HG02610 (cell line): ENCODE results near the gene GALNT18.

Experiments
- ATAC-seq: cut with Tn5 transposase; IDR thresholded peaks from one replicate; pipeline ENCODE4 v1.9.1; 2021; ENCODE audit warnings: mild to moderate bottlenecking, moderate library complexity; ENCODE audit not compliant: unreplicated experiment

GALNT18 gene

GRCh38 chr11:11394241-11394640 lies 227.6 kb downstream of the GALNT18 start:
- no peak for ATAC-seq

- no peak for ATAC-seq
These were observed 229.9 kb downstream of the GALNT18 start for GRCh38 chr11:11391796-11392463.

- ATAC-seq, result no peak
These were observed 230.6 kb downstream of the GALNT18 start for GRCh38 chr11:11391169-11391568.

DNA sequence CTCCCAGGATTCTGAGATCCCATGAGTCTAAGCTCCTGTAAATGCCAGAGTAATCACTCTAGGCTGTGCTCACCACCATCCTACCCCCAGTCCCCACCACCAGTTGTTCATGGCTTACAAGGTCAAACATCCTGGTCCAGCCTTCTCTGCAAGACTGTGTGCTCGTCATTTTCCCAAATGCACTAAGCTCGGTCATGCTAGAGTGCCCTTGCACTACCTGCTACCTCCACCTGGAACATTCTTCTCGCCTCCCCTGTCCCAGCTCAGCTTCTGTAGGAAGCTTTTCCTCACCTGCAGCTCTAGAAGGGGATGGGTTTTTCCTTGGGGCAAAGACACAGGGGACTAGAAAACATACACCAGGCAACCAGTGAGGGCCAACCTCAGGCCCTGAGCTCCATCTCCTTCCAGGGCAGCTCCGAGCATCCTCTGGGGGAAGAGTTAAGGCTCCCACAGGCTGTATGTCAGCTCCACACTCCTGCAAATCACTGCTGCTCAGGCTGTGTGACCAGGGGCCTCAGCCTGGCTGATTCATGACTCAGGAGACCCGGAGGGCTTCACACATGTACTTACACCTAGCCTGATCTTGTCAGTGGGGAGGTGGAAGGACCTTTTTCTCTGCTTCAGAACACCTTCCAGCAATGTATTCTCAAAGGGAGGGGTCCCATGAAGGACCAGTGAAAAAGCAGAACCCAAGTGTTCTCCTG lies 231.6 kb downstream of the GALNT18 start:
- no peak for ATAC-seq

DNA sequence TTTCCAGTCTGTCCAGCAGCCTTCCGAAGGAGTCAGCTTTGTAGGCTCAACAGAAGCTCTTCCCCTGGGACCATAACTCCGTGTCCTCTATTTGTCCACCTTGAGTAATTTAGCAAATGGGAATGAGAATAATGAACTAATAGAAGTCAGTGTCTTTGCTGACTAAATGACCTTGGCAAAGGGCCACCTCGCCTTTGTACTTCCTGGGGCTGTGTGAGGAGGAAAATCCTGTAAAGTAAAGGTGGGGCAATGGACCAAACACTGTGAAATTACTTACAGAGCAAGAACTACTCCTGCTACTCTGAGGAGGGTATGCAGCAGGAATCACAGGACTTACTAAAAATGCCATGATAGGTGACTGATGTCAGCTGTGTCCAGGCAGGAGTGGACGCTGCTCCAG lies 232.6 kb downstream of the GALNT18 start:
- no peak for ATAC-seq

DNA sequence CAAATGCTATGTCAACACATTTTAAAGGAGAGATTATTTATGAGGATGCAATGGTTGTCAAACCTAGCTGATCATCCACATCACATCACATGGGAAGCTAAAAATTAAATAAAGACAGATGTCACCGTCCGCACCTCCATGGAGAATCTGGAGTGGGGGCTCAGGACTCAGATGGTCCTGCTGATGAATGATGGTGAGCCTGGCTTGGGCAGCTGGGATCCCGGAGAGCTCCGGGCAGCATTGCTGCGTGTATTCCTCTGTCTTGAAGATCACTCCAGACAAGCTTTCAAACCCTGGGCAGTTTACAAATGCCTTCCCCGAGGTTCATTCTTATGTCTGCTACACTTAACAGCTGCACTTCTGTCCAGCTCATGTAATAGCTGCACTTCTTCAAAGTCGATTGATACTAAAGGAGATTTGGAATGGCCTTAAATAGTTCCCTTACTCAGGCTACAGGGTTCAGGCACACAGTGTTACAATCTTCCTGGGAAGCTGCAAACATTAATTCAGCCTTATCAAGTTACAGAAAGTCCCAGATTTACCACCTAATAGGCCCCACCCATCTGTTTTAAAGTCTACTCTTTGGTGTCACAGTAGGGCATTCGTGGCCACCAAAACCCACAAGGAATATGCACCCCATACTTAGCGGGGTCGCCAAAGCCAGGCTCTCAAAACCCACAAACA lies 234.0 kb downstream of the GALNT18 start:
- ATAC-seq, result no peak

GRCh38 chr11:11387207-11387606 lies 234.6 kb downstream of the GALNT18 start:
- ATAC-seq, result no peak

DNA sequence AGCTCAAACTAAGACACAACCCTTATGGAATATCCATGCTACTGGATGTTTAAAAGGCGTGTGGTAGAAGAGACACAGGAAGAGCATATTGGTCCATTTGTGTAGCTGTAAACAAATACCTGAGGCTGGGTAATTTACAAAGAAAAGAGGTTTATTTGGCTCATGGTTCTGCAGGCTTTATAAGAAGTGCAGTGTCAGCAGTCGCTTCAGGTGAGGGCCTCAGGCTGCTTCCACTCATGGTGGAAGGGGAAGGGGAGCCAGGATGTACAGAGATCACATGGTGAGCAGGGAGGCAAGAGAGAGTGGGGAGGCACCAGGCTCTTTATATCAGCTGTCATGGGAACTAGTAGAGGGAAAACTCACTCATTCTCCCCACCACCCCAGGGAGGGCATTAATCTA lies 237.0 kb downstream of the GALNT18 start:
- ATAC-seq, result no peak

GRCh38 chr11:11383995-11384394 lies 237.8 kb downstream of the GALNT18 start:
- ATAC-seq, result no peak

DNA sequence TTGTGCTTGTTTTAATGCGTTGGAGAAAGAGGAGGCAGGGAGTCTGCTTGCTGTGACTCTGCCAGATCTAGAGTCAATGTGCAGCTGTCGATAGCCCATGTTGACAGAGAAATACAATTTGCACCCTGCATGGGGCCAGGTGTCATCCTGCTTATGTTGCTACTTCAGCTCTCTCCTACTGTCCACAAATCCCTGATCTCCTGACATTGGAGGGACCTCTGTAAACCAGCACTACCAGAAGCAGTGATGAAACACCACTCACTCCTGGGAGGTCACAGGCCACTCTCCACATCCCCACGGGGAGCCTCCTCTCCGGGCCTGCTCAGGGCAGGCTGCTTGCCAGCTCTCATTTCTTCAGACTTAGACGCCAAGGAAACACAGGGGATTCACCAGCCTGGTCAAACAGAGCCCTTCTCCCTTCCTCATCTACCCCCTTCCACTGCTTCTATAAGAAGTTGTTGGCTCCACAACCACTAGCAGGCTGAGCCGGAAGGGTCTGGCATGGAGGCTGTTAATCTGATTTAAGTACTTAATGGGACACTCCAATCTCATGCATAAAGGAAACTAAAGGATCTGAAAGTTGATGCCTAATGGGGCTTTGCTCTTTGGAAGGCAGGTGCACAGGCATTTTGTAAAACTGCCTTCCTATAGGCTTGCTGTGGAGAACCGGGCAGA lies 238.8 kb downstream of the GALNT18 start:
- ATAC-seq, result no peak

DNA sequence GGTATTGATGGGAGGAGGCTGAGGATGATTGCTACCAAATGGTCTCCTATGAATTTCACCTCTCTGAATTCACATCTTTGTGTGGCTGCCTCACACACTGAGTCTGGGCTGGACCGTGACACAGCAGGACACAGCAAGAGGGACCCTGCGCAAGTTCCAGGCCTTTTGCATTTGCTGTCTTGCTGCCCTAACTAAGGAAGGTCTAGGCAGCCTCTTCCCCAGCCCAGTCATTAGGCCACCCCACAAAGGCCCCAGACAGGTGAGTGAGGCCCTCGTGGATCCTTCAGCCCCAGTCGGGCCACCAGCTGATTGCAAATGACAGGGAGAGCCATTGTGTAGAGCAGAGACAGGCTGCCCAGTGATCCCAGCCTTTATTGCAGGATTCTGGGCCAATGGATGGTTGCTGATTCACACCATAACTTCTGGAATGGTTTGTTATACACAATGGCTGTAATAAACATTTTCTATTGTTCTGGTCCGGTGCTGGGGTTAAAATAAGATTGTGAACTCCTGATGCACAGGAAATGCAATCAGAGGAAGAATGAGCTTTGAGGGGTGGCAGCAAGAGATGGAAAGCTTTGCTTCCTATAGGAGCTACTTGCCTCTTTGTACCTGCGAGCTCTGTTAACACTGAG lies 240.2 kb downstream of the GALNT18 start:
- no peak for ATAC-seq

DNA sequence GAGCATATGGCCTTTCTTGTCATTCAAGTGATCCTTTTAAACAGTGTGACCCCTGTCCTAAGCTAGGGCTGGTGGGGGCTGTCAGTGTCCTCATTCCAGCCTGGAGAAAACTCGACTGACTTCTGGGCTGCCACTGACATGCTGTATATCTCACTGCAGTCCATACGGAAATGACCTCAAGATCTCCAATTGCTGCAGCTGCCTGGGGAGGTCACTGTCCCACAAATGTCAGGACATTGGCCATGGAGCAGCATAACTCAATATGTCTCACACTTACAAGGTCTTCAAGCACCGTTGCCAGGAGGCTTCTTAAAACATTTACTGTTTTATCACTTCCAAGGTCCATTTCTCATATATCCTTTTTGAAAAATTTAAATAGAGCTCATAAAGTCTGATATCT lies 240.9 kb downstream of the GALNT18 start:
- no peak for ATAC-seq

DNA sequence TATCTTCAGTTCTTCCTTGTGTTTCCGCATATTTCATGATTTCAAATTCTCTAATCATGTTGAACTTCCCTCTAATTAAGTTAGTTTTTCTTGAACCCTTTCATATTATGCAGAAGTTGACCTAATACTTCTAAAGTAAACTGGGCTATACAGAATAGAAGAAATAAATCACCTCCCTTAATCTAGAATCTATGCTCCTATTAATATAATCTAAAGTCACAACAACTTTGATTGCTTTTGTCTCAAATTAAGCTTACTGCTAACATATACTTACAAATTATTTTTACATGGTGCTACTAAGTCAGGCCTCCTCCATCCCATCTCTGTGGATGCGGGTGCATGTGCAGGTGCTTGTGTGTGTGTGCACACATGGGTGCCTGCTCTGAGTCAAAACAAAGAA lies 241.5 kb downstream of the GALNT18 start:
- ATAC-seq, result no peak

DNA sequence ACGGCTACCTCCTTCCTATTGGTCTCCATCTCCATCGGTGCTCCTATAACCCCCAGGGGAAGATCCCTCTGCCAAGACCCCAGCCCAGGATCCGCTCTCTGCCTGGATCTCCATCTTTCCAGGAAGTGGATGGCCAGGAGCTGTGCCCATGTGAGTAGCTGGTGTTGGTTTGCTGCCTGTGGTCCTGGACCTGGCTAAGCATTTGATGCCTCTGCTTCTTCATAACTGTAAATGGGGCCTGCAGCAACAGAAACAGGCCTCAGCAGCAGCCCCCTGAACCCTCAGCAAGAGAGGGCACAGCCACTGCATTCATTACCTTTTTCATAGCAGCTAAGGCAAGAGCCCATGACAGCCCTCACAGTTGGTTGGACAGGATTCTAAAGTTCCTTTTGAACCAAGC lies 242.1 kb downstream of the GALNT18 start:
- no peak for ATAC-seq

- no peak for ATAC-seq
These were observed 243.4 kb downstream of the GALNT18 start for GRCh38 chr11:11378184-11378940.

DNA sequence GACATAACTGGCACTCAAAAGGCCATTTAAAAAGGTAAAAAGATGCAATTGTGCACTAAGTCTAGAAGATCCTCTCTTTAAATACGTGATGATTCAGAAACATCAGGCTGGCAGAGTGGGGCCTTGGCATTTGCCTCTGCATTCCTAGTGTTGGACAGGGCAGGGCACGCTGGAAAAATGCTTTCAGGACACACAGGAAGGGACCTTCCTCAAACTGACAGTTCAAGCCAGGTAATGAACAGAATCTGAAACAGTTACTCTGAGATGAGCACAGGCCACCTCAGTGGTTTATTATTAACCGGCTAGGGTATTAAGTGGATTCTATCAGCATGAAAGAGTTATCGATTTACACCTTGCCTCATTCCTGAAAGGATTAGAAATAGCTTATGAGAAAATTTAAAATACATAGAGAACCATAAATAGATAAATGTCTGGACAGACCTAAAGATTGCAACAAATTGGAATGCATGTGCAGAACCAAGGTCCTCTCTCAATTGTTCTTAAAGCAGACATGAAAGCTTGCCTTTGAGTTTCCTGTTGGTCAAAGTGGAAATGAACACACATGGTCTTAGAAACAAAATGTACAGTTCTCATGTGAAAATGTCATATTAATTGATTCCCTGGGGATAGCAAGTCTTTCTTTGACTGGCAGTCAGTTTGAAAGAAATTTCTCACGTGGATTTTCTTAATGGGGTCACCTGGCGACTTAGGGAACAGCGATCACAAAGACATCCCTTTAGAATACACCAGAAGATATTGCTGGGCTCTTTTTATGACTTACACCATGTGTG lies 247.3 kb downstream of the GALNT18 start:
- no peak for ATAC-seq

- no peak for ATAC-seq
These were observed 247.9 kb downstream of the GALNT18 start for GRCh38 chr11:11373934-11374333.

DNA sequence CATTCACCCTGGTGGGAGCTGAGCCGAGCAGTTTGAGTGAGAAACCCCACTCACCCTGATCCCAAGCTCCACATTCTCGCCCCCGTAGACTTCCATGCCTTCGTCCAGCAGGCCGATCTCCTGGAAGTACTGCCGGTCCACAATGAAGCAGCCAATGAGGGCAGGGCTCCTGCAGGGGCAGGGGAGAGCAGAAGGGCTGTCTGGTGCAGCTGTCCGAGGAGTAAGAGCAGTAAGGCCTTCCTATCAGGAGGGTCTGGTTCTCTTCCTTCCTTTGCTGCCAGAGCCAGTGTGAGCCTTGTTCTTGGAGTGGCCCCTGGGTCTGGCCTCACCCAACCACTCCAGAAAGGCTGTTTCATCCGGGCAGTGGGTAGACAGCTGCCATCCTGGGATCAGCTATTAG lies 249.3 kb downstream of the GALNT18 start:
- ATAC-seq, result no peak

- no peak for ATAC-seq
These were observed 250.9 kb downstream of the GALNT18 start for GRCh38 chr11:11370962-11371303.
